NCI-H69 (cell line): Measurements from ENCODE around the gene SLC16A8.

ENCODE experiments used
- DNase-seq: peaks from one replicate; lab custom pipeline; 2025; lab: John Stamatoyannopoulos, UW

The SLC16A8 gene

GRCh38 chr22:38072322-38073149, 11.4 kb downstream of the SLC16A8 start:
- no peak for DNase-seq

DNA sequence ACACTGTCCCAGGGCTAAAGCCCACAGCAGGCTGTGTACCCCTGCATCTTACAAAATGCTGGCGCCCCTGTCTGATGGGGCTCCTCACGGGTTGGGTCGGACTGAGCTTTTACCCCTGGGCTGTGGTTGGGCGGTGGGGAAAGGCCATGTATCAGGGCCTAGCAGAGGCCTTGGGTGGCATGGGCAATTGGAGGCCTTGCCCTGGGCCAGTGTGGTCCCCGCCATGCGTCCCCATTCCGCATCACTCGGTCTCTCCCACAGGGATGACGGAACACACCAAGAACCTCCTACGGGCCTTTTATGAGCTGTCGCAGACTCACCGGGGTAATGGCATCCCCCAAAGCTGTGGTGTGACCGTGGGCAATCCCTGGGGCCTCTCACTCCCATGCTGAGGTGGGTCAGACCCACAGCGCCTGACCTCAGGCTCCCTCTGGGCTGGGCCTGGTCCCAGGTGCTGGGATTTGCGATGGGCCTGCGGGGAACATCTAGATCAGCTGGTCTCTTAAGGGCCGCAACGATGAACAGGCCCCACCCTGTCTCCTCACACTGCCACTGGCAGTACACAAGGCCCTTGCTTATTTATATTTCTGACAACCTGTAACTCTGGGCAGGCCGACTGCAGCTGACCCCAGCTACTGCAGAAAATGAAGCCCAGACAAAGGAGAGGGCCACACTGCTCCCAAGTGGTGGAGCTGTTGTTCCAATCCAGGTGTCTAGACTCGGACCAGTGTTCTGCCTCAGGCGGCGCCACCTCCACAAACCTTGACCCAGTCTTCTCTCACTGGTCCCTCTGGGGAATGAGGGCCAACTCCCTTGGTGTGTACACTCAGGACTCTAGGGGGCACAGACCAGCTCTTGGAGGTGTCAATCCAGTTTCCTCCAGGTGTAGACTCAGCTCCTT, 12.3 kb downstream of the SLC16A8 start:
- DNase-seq, result no peak

DNA sequence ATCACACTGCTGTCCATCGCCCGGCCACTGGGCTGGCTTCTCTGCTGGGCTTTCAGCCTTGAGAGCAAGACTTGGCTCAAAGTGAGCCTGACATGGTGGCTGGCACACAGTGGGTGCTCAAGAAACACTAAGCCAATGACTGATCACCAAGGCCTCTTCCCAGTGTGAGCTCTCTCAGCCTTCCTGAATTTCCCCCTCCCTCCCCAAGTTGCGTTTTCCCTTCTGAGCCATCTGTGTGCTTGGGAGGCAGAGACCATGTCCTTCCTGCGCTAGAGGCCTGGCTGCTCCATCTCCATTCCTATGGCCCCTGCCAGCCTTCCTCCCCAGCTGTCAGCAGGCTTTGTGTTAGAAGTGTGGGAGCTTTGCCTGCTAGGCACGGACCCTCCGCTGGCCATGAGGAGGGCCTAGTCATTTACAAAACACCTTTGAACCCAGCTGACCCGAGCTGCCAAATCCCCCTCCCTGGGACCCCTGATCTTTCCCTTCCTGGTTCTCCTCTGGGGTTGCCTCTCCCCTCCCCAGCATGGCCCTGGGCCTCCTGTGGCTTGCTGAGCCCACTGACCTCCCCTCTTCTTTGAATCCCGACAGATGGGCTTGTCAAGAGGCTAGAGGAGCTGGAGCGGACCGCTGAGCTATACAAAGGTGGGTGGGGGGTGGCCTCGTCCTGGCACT, 13.6 kb downstream of the SLC16A8 start:
- no peak for DNase-seq

GRCh38 chr22:38069372-38070249, 14.4 kb downstream of the SLC16A8 start:
- DNase-seq, result no peak

DNA sequence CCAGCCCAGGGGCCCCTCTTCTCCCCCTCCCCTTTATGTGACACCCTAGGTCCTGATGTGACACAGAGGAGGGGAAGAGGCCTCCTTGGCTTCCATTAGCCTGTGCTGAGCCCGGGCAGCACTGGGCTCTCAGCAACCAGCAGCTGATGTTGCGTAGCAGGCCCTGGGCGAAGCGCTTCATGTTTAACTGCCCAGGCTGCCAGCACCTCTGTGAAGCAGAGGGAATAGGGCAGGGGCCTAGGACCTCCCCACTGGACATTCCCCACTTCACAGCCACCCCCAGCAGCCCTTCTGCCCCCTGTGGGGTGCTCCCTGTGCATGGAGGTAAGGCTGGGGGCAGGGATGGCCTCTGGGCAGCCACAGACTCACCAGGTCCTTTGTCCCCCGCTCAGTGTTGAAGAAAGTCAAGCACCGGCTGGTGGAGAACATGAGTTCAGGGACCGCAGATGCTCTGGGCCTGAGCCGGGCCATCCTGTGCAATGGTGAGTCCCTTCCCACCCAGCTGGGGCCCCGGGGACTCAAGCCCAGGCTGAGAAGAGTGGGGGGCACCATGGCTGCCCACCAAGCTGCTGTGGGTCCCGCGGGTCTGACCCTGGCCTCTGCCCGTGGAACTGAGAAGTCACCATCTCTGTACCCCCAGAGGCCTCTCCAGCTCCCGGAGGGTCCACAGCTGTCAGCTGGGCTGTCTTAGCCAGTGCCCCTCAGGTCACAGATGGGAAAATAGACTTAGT, 15.2 kb downstream of the SLC16A8 start:
- no peak for DNase-seq

DNA sequence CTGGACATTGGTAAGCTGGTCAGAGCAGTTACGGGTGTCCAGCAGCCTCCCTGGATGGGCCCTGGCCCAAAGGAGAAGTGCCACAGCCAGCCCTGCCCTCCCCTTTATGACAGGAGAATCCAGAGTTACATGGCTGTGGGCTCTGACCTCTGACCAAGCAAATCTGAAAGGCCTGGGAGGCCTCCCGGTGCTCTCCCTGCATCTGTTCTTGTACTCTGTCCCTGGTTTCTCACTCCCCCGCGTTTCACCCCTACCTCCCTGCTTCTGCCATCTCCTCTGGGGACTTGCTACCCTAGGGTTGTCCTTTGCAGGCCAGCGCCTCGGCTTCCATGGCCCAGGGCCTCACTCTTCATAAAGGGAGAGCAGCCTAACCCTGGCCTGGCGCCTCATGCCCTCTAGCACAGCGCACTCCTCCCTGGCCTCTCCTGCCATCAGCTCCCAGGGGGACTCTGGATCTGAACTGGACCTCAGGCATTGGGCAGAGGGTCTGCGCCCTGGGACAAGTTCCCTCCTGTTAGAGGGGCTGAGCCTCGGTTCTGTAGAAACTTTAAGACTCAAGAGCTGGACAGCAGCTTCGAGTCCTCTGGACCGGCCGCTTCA, 16.1 kb downstream of the SLC16A8 start:
- DNase-seq, result no peak

DNA sequence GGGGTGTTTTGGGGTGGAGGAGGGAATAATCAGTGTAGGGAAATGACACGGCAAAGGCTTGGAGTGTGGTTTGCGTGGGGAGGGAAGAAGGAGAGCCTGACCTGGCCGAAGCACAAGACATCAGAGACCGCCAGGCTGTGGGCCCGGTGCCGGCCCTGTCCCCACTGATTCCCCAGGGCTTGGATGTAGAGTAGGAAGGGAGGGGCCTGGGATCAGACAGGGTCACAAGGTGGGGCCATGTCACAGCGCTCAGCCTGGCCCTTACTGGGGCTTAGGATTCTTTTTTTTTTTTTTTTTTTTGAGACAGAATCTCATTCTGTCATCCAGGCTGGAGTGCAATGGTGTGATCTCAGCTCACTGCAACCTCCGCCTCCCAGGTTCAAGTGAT, 17.0 kb downstream of the SLC16A8 start:
- no peak for DNase-seq

- no peak for DNase-seq
These were observed 17.5 kb downstream of the SLC16A8 start for GRCh38 chr22:38066381-38067027.

DNA sequence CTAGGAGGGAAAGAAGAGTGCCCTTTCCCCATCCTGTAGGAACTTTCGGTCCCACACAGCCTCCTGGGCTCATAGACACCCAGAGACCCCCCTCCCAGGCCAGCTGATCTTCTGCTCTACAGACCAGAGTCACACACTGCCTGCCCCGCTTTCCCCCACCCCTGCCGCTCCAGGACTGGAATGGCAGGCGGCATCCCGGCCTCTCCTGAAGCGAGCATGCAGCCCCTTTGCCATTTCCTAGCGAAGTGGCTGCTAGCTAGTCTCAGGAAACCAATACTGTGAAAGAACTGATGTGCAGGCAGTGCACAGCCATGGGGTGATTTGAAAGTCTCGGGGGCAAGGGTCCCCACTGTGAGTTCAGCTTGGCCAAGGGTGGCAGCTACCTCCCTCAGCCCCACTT, 18.4 kb downstream of the SLC16A8 start:
- DNase-seq, result no peak

DNA sequence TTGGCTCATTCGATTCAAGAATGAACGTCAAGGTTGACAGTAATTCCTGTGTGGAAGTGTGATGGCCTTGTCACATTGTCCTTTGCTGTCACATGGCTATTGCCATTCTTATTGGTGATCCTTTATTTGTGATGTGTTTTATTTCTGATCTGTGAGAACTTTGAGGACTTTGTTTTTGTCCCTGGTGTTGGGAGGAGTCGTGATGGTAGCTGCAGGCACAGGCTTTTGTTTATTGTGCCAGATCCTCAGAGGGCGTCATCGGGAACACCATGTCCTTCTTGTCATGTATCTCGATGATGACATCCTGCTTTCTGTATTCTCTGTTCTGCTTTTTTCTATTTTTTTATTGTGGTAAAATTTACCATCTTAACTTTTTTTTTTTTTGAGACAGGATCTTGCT, 21.2 kb downstream of the SLC16A8 start:
- no peak for DNase-seq

DNA sequence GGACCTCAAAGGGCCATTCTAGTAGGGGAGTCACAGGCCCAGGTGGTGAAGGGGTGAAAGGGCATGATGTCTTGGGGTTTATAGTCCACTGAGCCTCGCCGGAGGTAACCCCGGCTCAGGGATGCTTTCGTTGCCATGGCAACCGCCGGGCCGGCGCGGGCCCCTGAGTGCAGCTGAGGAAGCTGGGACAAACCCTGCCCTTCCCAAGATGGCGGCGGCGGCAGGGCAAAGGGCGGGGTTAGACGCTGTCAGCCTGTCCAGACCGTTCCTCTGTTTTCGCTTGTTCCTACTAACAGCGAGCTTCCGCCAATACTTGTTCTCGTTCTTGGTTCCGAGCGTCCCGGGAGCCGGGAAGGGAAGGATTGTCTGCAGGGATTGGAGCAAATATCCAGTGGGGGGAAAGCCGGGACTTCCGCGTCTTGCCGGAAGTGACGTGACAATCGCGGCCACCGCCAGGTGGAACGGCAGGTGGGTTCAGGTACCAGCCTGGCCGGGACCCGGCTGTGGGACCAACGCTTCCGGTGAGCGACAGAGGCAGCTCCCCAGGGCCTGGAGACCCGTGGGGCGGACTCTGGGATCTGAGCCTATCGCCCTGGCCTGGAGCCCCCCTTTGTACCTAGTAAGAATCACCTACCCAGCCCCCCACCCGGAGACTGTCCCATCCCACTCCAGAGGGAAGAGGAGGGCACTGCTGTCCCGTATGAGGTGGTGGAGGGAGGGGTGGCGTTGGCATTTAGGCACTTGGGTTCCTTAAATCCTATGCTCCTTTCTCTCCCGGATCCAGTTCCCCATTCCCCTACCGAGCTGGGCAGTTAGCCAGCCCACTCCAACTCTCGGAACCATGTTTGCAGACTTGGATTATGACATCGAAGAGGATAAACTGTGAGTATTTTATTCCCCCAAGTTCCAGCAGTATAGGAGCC, 26.8 kb downstream of the SLC16A8 start, which contains the start of gene PICK1:
TSS of gene PICK1 (plus strand) at position 436 of the 923 bp plus-strand sequence. CDS start at position 842, 406 bp downstream.
- DNase-seq, result peak; percentile 98

DNA sequence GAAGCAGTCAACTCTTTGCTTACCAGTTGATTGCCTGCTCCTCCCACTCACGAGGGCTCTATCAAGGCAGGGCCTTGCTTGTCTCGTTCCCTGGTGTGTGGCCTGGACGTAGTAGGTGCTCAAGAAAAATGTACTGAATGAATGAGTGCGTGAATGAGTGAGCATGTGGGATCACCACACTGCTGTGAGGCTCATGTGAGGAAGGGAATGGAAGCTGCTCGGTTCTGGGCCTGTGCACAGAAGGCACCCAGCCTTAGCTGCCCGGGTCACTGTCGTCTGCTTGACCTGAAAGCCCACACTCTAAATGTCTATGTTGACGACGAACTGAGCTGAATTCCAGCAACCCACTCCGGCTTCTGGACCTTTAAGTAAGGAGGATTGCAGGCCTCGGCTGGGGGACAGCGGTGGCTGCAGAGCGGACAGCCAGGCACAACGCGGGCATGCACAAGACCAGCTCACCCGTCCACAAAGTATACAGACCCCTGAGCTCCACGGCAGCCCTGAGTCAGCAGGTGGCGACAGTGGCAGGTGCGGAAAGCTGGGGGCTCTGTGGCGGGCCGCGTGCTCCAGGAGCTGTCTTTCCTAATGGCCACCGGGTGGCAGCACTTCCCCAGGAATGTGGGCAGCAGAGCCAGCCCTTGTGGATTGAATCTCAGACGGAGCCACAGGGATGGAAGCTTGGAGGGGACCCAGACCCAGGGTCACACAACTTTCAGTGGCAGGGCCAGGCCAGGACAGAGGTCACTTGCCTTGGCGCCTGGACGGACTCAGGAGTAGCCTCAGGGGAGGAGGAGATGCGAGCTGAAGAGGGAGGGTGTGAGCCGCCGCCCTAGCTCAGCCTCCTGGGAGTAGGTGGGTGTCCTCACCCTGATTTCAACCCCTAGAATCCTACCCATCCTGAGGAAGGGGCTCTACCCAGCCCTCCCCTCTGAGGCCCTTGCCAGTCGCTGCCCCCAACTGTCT, 31.8 kb downstream of the SLC16A8 start:
- peak; percentile 89 for DNase-seq

DNA sequence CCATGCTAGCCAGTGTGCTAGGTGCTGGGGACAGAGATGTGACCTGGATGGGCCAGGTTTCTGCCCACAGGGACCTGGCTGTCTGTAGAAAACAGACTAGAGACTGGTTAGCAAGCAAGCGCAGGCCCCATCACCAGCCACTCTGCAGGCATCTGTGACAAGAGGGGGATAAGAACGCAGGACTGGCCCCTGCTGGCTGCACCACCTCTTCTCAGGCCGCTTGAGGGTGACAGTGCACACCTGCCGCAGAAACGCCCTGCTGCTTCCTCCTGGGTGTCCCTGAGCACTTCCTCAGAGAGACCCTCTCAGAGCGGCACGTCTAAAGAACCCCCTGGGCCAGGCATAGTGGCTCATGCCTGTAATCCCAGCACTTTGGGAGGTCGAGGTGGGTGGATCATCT, 32.7 kb downstream of the SLC16A8 start:
- peak; percentile 11 for DNase-seq

- DNase-seq, result no peak
These were observed 33.3 kb downstream of the SLC16A8 start for GRCh38 chr22:38050720-38051119.

DNA sequence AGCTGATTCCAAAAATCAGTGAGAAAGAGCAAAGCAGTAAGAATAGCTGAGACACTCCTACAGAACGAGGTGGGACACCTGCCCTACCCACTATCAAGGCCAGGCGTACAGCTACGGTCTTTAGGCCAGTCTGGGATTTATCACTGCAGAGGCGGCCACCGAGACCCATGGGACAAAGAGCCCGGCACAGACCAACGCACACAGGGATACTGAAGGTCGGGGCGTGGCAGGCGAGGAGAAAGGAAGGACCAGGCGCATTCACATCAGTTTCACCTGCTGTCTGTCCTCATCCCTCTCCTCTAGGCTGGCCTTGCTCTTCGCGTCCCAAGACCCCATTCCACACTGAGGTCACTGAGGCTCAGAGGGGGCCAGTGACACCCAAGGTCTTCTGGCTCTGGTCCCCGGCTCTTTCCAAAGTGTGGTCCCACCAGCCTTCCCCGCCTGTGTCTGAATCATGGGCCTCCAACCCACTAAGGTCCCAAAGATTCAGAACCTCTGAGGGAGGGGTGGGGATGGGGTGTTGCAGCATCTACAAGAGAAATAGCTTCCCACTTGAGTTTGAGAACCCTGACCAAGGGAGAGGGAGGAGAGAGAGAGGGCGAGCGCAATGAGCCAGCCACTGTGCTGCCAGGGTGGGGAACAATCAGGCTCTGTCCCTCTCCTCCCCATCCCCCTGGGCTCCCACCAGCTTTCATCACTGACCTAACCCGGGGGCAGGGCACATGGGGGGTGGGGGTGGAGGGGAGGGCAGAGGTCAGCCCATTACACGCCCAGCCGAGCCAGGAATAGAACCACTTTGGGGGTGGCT, 34.0 kb downstream of the SLC16A8 start:
- no peak for DNase-seq

DNA sequence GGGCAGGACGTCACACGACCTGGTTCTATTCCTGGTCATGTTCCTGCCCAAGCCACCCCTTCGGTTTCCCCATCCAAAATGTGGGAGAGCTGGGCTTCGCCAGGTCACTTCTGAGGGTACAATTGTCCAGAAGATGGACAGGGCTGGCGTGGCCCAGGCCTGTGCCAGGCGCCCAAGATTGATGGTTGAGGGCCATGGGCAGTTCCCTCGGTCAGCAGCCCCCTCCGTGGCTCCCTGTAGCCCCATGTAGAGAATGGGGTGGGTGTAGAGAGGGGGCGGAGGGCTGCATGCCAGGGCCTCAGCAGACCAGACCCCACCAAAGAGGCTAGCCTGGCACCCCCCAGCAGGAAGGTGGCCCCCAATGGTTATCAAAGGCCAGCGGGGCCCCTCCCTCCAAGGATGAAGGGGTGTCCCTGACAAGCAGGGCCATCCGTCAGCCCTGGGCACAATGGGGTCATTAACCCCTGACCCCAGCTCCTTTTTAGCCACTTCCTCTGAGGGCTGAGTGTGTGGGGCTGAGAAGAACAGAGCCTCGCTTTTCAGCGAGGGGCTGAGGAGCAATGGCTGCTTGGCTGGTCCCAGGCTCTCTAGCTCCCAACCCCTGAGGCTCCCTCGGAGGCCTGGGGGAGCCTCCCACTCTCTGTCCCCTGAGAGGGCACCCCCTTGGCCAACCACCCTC, 37.8 kb downstream of the SLC16A8 start:
- no peak for DNase-seq
